M059J (cell line): ENCODE data around the gene RIMBP2. TPM values are rescaled to one million over a fixed set of nuclear protein-coding genes. Genes with fewer than 3 reads are reported as not detected.

Experiments
- DNase-seq: peaks from one replicate; pipeline ENCODE4 v3.0.0-alpha.2; 2012; ENCODE audit warnings: low read depth
- total RNA-seq: library from RNA; depleted of rRNA; stranded (reverse); fragments of >200 nt; shearing (Covaris generic); gene quantifications from 2 replicates; pipeline ENCODE4 v1.2.3, GENCODE V29; 2014

RIMBP2 gene
- total RNA-seq, 1 experiment from 2014 or later, result 0.47 TPM

- DNase-seq, result no peak
Measured at GRCh38 chr12:130506844-130507243, 209.3 kb downstream of the RIMBP2 start.

GRCh38 chr12:130504840-130505175 is 211.3 kb downstream of the RIMBP2 start:
- no peak for DNase-seq

GRCh38 chr12:130504110-130504839 is 211.8 kb downstream of the RIMBP2 start:
- DNase-seq, result no peak

GRCh38 chr12:130501821-130502220 is 214.3 kb downstream of the RIMBP2 start:
- no peak for DNase-seq

- no peak for DNase-seq
Measured at GRCh38 chr12:130500835-130501330, 215.2 kb downstream of the RIMBP2 start.

GRCh38 chr12:130499474-130499873 is 216.6 kb downstream of the RIMBP2 start:
- DNase-seq, result no peak

GRCh38 chr12:130498589-130499385 is 217.3 kb downstream of the RIMBP2 start:
- DNase-seq, result no peak

GRCh38 chr12:130497991-130498390 is 218.1 kb downstream of the RIMBP2 start:
- no peak for DNase-seq

GRCh38 chr12:130497321-130497720 is 218.8 kb downstream of the RIMBP2 start:
- DNase-seq, result no peak

- no peak for DNase-seq
Measured at GRCh38 chr12:130496516-130497120, 219.5 kb downstream of the RIMBP2 start.

- no peak for DNase-seq
Measured at GRCh38 chr12:130495156-130495555, 220.9 kb downstream of the RIMBP2 start.

GRCh38 chr12:130494736-130495135 is 221.4 kb downstream of the RIMBP2 start:
- no peak for DNase-seq

- no peak for DNase-seq
Measured at GRCh38 chr12:130493951-130494350, 222.1 kb downstream of the RIMBP2 start.

GRCh38 chr12:130491421-130492357 is 224.4 kb downstream of the RIMBP2 start:
- no peak for DNase-seq

GRCh38 chr12:130490674-130491073 is 225.4 kb downstream of the RIMBP2 start:
- DNase-seq, result no peak

GRCh38 chr12:130489293-130489692 is 226.8 kb downstream of the RIMBP2 start:
- no peak for DNase-seq

- DNase-seq, result no peak
Measured at GRCh38 chr12:130488358-130488710, 227.8 kb downstream of the RIMBP2 start.

GRCh38 chr12:130487636-130488357 is 228.3 kb downstream of the RIMBP2 start:
- no peak for DNase-seq

- no peak for DNase-seq
Measured at GRCh38 chr12:130486891-130487416, 229.1 kb downstream of the RIMBP2 start.

GRCh38 chr12:130486146-130486435 is 230.0 kb downstream of the RIMBP2 start:
- DNase-seq, result no peak
